ENCODE measurements around the gene PABPN1L.

- no peak for TF ChIP-seq CTCF (IDR thresholded peaks at IDR 0.05 in 2 of 3, conservative IDR thresholded peaks at IDR 0.05 in 1 of 3; ENCODE audit: borderline replicate concordance in 1 of 3, insufficient read depth in 1 of 3, low read depth in 2 of 3, low read length in 2 of 3)
- no peak for TF ChIP-seq EZH2 (IDR thresholded peaks at IDR 0.05)
- no peak for TF ChIP-seq POLR2A (IDR thresholded peaks at IDR 0.05; ENCODE audit: borderline replicate concordance, extremely low read depth, insufficient read depth, insufficient read length)
- no peak for TF ChIP-seq FOSL1 (IDR thresholded peaks at IDR 0.05; ENCODE audit: low read depth)
- TF ChIP-seq CEBPB (IDR thresholded peaks at IDR 0.05; ENCODE audit: low read depth) = no peak
- no peak for TF ChIP-seq POLR2AphosphoS5 (IDR thresholded peaks at IDR 0.05; ENCODE audit: low read depth, low read length)
- TF ChIP-seq SP1 (IDR thresholded peaks at IDR 0.05; ENCODE audit: low read depth) = no peak
- TF ChIP-seq EZH2phosphoT487 (IDR thresholded peaks at IDR 0.05; ENCODE audit: borderline replicate concordance) = no peak
- TF ChIP-seq REST (IDR thresholded peaks at IDR 0.05; ENCODE audit: low read depth) = no peak
Observed at GRCh38 chr16:88908307-88908706, 41.8 kb upstream of the PABPN1L start.

All from HCT116 (cell line).